GM18868 (cell line): ENCODE measurements around the gene SLC22A2.

Experiments used
- ATAC-seq: cut with Tn5 transposase; IDR thresholded peaks from one replicate; pipeline ENCODE4 v1.9.1; 2021; ENCODE audit warnings: mild to moderate bottlenecking, moderate library complexity; ENCODE audit not compliant: unreplicated experiment

The SLC22A2 gene

DNA sequence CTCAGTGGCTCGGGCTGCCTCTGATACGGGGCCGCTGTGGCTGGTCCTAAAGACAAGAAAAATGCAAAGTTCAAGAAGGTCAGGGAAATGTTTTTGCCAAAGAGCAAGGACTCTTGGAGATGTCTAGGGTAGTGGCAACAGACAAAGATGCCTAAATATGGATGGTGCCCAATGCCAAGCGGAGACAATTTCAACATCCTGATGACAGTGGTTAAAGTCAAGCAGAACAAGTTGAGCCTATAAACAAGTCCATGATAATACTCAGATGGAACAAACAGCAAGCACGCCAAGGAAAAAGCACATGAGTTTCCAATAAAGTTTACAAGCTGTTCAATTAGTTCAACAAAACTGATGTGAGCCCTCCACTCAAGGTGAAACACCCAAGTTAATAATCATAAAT lies 85.9 kb downstream of the SLC22A2 start:
- no peak for ATAC-seq

GRCh38 chr6:160170018-160170680 lies 88.5 kb downstream of the SLC22A2 start:
- no peak for ATAC-seq

GRCh38 chr6:160167604-160168399 lies 90.8 kb downstream of the SLC22A2 start:
- no peak for ATAC-seq
